GM12865 (cell line): ENCODE data around the gene PPP1R7.

Experiments used
- DNase-seq: peaks from one replicate; pipeline ENCODE4 v3.0.0; 2010; ENCODE audit warnings: low read depth
- H3K4me3 ChIP-seq: 2 replicates; pipeline ENCODE4 v1.5.1; 2011; ENCODE audit warnings: mild to moderate bottlenecking, low read depth, low read length, control low read depth
- CTCF ChIP-seq: IDR thresholded peaks from 2 replicates; pipeline ENCODE4 v1.5.1; 2011; ENCODE audit warnings: low read length, control low read depth, low read depth, inconsistent platforms; ENCODE audit not compliant: insufficient read depth; ENCODE audit errors: missing control alignments

PPP1R7 gene

GRCh38 chr2:241198381-241199279 lies 48.4 kb downstream of the PPP1R7 start:
- H3K4me3 ChIP-seq: no peak overlapping the region
- no peak for TF ChIP-seq CTCF
- no peak for DNase-seq

DNA sequence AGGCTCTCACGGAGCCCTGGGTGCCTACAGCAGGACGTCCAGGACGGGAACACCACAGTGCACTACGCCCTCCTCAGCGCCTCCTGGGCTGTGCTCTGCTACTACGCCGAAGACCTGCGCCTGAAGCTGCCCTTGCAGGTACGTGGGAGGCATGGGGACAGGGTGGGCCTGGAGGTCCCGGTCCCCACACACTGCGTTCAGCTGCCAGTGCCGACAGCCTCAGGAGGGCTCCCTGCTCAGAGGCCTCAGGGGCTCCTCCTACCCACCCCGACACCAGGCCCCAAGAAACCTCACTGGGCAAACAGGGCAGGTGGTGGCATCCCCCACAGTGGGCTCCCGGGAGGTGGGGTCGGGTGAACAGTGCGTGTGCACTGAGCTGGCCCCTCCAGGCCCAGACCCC lies 49.0 kb downstream of the PPP1R7 start:
- TF ChIP-seq CTCF: no peak

GRCh38 chr2:241199897-241200821 lies 49.9 kb downstream of the PPP1R7 start:
- no peak for DNase-seq
- TF ChIP-seq CTCF: no peak
- H3K4me3 ChIP-seq: no peak overlapping the region

More for the DNA sequence above, 49.0 kb downstream of the PPP1R7 start:
- DNase-seq: no peak
- no peak overlapping the region for H3K4me3 ChIP-seq

- no peak for DNase-seq
- no peak overlapping the region for H3K4me3 ChIP-seq
- TF ChIP-seq CTCF: no peak
Observed at GRCh38 chr2:241200822-241201395, 50.6 kb downstream of the PPP1R7 start.

- no peak for DNase-seq
- no peak overlapping the region for H3K4me3 ChIP-seq
- TF ChIP-seq CTCF: no peak
Observed at GRCh38 chr2:241201445-241202267, 51.4 kb downstream of the PPP1R7 start.

- DNase-seq: no peak
Observed at GRCh38 chr2:241202268-241202585, 52.0 kb downstream of the PPP1R7 start.

More at GRCh38 chr2:241202268-241202585, 52.0 kb downstream of the PPP1R7 start:
- no peak overlapping the region for H3K4me3 ChIP-seq
- no peak for TF ChIP-seq CTCF
